ENCODE results near the gene PYCR2.

DNA sequence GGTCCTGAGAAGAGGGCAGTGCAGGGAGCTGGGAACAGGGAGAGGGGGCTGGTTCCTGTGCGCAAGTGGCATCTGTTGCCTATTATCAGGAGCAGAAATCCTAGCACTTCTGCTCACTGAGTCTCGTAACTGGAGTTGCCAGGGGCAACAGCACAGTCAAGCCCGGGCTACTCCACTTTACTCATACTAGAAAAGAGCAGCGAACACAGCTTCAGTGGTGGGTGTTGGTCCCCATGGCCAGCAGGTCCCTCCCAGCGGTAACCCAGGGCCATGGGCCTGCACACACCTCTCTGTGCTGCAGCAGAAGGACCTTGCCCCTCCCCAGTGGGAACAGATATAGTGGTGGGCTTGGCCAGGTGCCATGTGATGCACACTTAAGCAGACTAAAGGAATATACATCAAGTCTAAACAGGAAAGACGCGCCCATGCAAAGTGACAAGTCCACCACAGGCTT is 8.5 kb downstream of the PYCR2 start:
- TF ChIP-seq, protein P1, sequence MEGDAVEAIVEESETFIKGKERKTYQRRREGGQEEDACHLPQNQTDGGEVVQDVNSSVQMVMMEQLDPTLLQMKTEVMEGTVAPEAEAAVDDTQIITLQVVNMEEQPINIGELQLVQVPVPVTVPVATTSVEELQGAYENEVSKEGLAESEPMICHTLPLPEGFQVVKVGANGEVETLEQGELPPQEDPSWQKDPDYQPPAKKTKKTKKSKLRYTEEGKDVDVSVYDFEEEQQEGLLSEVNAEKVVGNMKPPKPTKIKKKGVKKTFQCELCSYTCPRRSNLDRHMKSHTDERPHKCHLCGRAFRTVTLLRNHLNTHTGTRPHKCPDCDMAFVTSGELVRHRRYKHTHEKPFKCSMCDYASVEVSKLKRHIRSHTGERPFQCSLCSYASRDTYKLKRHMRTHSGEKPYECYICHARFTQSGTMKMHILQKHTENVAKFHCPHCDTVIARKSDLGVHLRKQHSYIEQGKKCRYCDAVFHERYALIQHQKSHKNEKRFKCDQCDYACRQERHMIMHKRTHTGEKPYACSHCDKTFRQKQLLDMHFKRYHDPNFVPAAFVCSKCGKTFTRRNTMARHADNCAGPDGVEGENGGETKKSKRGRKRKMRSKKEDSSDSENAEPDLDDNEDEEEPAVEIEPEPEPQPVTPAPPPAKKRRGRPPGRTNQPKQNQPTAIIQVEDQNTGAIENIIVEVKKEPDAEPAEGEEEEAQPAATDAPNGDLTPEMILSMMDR (IDR thresholded peaks at IDR 0.05) = no peak
- TF ChIP-seq POLR2A (IDR thresholded peaks at IDR 0.05) = no peak

All from heart left ventricle (tissue), 13 donors.